ENCODE results near the gene TMEM91. TPM values are rescaled to one million over a fixed set of nuclear protein-coding genes. Genes with fewer than 3 reads are reported as not detected.
"Not testable (repeated sequence)": the region's sequence is repeated elsewhere in the genome, so short reads cannot be mapped to it uniquely, and the experiment has no call there.

The TMEM91 gene
- total RNA-seq, 5 donors from 2014 or later (not counting 1 experiment from before 2014, with no cell fraction given) = 9.9 to 14.7 (median 13.2) TPM

DNA sequence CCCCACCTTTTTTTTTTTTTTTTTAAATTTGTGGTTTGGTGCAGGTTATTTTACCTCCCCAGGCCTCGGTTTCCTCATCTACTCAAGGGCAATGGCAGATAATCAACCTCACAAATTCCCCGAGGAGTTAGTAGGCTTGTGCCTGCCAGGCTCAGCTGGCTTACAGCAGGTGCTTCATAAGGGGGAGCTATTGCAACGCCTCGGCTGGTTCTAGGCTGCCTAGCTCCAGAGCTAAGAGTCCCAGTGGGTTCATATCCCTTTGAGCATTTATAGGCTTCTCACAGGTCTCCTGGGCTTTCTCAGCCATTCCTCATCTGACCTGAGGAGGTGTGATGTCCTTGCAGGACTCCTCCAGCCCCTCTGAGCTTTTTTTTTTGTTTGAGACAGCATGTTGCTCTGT is 31.9 kb downstream of the TMEM91 start:
- peaks cover 18 to 23% (median 21%) of the 10 kb centered on the region in 3 donors for H3K4me1 Mint-ChIP-seq
- no peaks in the 10 kb centered on the region for H3K27me3 Mint-ChIP-seq
- DNase-seq = no peak
- H3K9me3 Mint-ChIP-seq = no peaks in the 10 kb centered on the region
- Histone ChIP-seq H3K4me3 (ENCODE audit: control insufficient read depth in 1 of 2, extremely low read depth in 1 of 2, low read length in 1 of 2) (no peak overlapping the region), H3K4me1 (ENCODE audit: control insufficient read depth in 1 of 2, extremely low read depth in 1 of 2, insufficient read depth in 2 of 2, low read length in 2 of 2) (peaks cover 0 to 8% of the 10 kb centered on the region in 2 experiments), H3K27me3 (replicated peaks in 1 of 2; ENCODE audit: control insufficient read depth in 2 of 2, extremely low read depth in 1 of 2, insufficient read depth in 2 of 2, low read length in 1 of 2) (no peaks in the 10 kb centered on the region), H3K9me3 (no peaks in the 10 kb centered on the region), H3K36me3 (ENCODE audit: control insufficient read depth in 2 of 2, extremely low read depth in 1 of 2, insufficient read depth in 1 of 2, low read length in 1 of 2) (peaks cover 21 to 26% of the 10 kb centered on the region in 2 donors), H3K27ac (ENCODE audit: low read length) (no peak overlapping the region)
- POLR2A ChIA-PET = interaction anchor here in 1 of 2 donors (0.6 kb wide), 1 partner anchor 53 kb away, joined by 3 read pairs; no protein-coding TSS in a partner anchor
- H3K4me3 Mint-ChIP-seq = no peak overlapping the region
- ATAC-seq (replicated peaks in 1 of 4) = no peak
- CTCF ChIA-PET = interaction anchor here in 1 of 2 donors (0.5 kb wide), 1 partner anchor 941 kb away, joined by 3 read pairs; no protein-coding TSS in a partner anchor
- H3K27ac Mint-ChIP-seq = no peak overlapping the region
- WGBS (ENCODE audit: insufficient coverage) = 79% methylated on average over 2 of the region's 4 CpGs
- H3K36me3 Mint-ChIP-seq = peaks cover 15% of the 10 kb centered on the region

DNA sequence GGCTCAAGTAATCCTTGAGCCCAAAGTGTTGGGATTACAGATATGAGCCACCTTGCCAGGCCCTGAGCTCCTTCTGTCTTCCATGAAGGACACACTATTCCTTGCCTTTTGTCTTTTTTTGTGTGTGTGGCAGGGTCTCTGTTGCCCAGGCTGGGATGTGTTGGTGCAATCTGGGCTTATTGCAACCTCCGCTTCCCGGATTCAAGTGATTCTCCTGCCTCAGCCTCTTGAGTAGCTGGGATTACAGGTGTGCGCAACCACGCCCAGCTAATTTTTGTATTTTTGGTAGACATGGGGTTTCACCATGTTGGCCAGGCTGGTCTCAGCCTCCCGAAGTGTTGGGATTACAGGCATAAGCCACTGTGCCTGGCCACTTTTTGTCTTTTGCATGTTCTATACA is 32.5 kb downstream of the TMEM91 start:
- not testable (repeated sequence) for H3K9me3 ChIP-seq; H3K4me3 Mint-ChIP-seq; H3K4me1 ChIP-seq (ENCODE audit: control insufficient read depth in 1 of 2, extremely low read depth in 1 of 2, insufficient read depth in 2 of 2, low read length in 2 of 2)

DNA sequence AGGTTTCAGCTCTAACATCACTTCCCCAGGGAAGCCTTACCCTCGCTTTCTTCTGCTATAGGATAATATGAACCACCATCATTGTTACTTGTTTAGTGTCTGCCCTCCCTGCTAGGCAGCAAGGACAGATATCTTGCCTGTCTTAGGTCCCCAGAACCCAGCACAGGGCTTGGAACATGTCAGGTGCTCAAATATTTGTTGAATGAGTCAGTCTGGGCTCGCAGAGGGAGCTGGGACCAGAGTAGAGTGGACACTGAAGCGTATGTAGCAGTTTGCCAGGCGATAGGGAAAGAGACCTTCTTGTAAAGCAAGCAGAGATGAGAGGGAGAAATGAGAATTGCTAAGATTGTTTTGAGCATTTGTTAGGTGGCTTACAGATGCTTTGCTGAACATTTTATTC is 33.0 kb downstream of the TMEM91 start:
- Mint-ChIP-seq H3K36me3 (peaks cover 25% of the 10 kb centered on the region), H3K9me3 (no peaks in the 10 kb centered on the region), H3K4me1 (peaks cover 14 to 21% (median 14%) of the 10 kb centered on the region in 3 donors), H3K27ac (peak overlapping the region in 1 of 2 donors; percentile 72), H3K4me3 (no peak overlapping the region), H3K27me3 (no peaks in the 10 kb centered on the region)
- DNase-seq = no peak
- ChIA-PET CTCF (no interaction called here), POLR2A (no interaction called here)
- WGBS (ENCODE audit: insufficient coverage) = 97% methylated on average over 4 of the region's 4 CpGs
- H3K27ac ChIP-seq (ENCODE audit: low read length) = no peak overlapping the region
- peaks cover 23 to 31% of the 10 kb centered on the region in 2 donors for H3K36me3 ChIP-seq (ENCODE audit: control insufficient read depth in 2 of 2, extremely low read depth in 1 of 2, insufficient read depth in 1 of 2, low read length in 1 of 2)
- no peaks in the 10 kb centered on the region for H3K27me3 ChIP-seq (replicated peaks in 1 of 2; ENCODE audit: control insufficient read depth in 2 of 2, extremely low read depth in 1 of 2, insufficient read depth in 2 of 2, low read length in 1 of 2)
- peaks cover 0 to 5% of the 10 kb centered on the region in 2 experiments for H3K4me1 ChIP-seq (ENCODE audit: control insufficient read depth in 1 of 2, extremely low read depth in 1 of 2, insufficient read depth in 2 of 2, low read length in 2 of 2)
- ATAC-seq (replicated peaks in 1 of 4) = no peak
- no peak overlapping the region for H3K4me3 ChIP-seq (ENCODE audit: control insufficient read depth in 1 of 2, extremely low read depth in 1 of 2, low read length in 1 of 2)
- no peaks in the 10 kb centered on the region for H3K9me3 ChIP-seq

More for the DNA sequence above, 32.5 kb downstream of the TMEM91 start:
- ChIA-PET POLR2A (interaction anchor here in 1 of 2 donors (0.6 kb wide), 1 partner anchor 53 kb away, joined by 3 read pairs; no protein-coding TSS in a partner anchor), CTCF (interaction anchor here in 1 of 2 donors (0.5 kb wide), 1 partner anchor 940 kb away, joined by 3 read pairs; no protein-coding TSS in a partner anchor)
- 100% methylated on average over 3 of the region's 5 CpGs for WGBS (ENCODE audit: insufficient coverage)
- not testable (repeated sequence) for ATAC-seq (replicated peaks in 1 of 4); H3K4me3 ChIP-seq (ENCODE audit: control insufficient read depth in 1 of 2, extremely low read depth in 1 of 2, low read length in 1 of 2); H3K27me3 ChIP-seq (replicated peaks in 1 of 2; ENCODE audit: control insufficient read depth in 2 of 2, extremely low read depth in 1 of 2, insufficient read depth in 2 of 2, low read length in 1 of 2); H3K9me3 Mint-ChIP-seq; H3K27ac Mint-ChIP-seq; H3K27me3 Mint-ChIP-seq; DNase-seq; H3K27ac ChIP-seq (ENCODE audit: low read length)
- H3K4me1 Mint-ChIP-seq = peaks cover 15 to 21% (median 16%) of the 10 kb centered on the region in 3 donors
- H3K36me3 Mint-ChIP-seq = peaks cover 21% of the 10 kb centered on the region
- H3K36me3 ChIP-seq (ENCODE audit: control insufficient read depth in 2 of 2, extremely low read depth in 1 of 2, insufficient read depth in 1 of 2, low read length in 1 of 2) = peaks cover 20 to 27% of the 10 kb centered on the region in 2 donors

DNA sequence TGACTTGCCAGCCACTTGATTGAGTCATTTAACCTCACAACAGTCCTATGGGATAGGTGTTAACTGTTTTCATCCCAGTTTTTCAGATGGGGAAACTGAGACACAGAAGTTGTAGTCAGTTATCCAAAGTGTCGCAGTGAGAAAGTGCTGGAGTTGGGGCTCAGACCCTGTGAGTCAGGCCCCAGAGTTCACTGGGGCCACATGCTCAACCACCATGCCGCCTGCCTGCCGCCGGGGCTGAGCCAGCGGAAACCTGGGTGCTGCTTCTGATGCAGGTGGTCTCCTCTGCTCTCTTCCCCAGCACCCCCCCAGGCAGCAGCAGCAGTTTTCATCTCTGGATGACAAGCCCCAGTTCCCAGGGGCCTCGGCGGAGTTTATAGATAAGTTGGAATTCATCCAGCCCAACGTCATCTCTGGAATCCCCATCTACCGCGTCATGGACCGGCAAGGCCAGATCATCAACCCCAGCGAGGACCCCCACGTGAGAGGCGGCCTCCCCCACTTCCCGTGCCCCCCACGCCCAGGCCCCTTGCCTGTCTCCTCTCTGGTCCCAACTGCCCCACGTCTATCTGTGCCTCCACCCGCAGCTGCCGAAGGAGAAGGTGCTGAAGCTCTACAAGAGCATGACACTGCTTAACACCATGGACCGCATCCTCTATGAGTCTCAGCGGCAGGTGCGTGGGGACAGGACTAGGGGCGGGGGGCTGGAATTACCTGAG is 34.2 kb downstream of the TMEM91 start:
- Mint-ChIP-seq H3K4me1 (peaks cover 14 to 18% (median 14%) of the 10 kb centered on the region in 3 donors), H3K9me3 (no peaks in the 10 kb centered on the region), H3K36me3 (peaks cover 28% of the 10 kb centered on the region), H3K27ac (no peak overlapping the region), H3K27me3 (no peaks in the 10 kb centered on the region), H3K4me3 (no peak overlapping the region)
- ATAC-seq (replicated peaks in 1 of 4) = no peak
- DNase-seq = no peak
- ChIA-PET POLR2A (no interaction called here), CTCF (no interaction called here)
- Histone ChIP-seq H3K4me3 (ENCODE audit: control insufficient read depth in 1 of 2, extremely low read depth in 1 of 2, low read length in 1 of 2) (no peak overlapping the region), H3K36me3 (ENCODE audit: control insufficient read depth in 2 of 2, extremely low read depth in 1 of 2, insufficient read depth in 1 of 2, low read length in 1 of 2) (peaks cover 29 to 43% of the 10 kb centered on the region in 2 donors), H3K4me1 (ENCODE audit: control insufficient read depth in 1 of 2, extremely low read depth in 1 of 2, insufficient read depth in 2 of 2, low read length in 2 of 2) (peaks cover 0 to 5% of the 10 kb centered on the region in 2 experiments), H3K27me3 (replicated peaks in 1 of 2; ENCODE audit: control insufficient read depth in 2 of 2, extremely low read depth in 1 of 2, insufficient read depth in 2 of 2, low read length in 1 of 2) (no peaks in the 10 kb centered on the region), H3K27ac (ENCODE audit: low read length) (no peak overlapping the region), H3K9me3 (no peaks in the 10 kb centered on the region)
- WGBS (ENCODE audit: insufficient coverage) = 95% methylated on average over 18 of the region's 23 CpGs

DNA sequence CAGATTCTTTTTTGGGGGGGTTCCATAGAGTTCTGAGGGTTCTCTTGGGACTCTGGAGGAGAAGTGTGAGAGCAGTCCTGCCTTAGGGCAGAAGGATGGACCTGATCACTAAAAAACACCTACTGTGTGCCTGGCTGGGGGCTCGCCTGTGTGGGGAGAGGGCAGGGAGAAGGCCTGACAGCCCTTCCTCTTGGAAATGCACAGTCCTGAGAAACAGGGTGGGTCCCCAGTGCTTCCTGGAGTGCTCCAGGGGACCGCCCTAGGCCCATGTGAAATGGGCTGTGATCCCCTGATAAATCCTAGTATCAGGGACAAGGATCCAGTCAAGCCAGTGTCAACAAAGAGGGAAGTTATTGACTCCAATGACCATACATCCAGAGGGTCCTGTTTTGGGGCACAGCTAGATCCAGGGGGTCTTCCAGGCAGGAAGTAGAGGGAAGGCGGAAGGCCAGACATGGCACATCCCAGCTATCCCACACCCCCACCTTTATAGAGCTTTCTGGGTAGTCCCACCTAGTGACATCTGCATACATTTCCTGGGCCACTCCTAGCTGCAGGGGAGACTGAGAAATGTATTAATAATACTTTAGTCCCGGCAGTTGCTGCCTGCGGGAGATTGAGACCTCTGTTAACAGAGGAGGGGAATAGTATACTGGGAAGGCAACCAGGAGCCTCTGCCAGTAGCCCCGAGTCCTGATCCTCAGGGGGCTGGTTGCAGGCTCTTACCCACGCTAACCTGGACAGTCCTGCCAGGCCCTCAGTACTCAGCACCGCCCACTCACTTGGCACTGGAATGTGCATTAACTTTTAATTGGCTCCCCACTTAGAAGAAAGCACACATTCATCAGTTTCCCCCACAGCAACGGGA is 35.0 kb downstream of the TMEM91 start:
- no peaks in the 10 kb centered on the region for H3K27me3 ChIP-seq (replicated peaks in 1 of 2; ENCODE audit: control insufficient read depth in 2 of 2, extremely low read depth in 1 of 2, insufficient read depth in 2 of 2, low read length in 1 of 2)
- POLR2A ChIA-PET = no interaction called here
- no peak overlapping the region for H3K4me3 Mint-ChIP-seq
- no peak overlapping the region for H3K27ac Mint-ChIP-seq
- H3K4me3 ChIP-seq (ENCODE audit: control insufficient read depth in 1 of 2, extremely low read depth in 1 of 2, low read length in 1 of 2) = no peak overlapping the region
- CTCF ChIA-PET = no interaction called here
- no peaks in the 10 kb centered on the region for H3K27me3 Mint-ChIP-seq
- ATAC-seq (replicated peaks in 1 of 4) = no peak
- no peaks in the 10 kb centered on the region for H3K9me3 ChIP-seq
- H3K4me1 ChIP-seq (ENCODE audit: control insufficient read depth in 1 of 2, extremely low read depth in 1 of 2, insufficient read depth in 2 of 2, low read length in 2 of 2) = peaks cover 0 to 5% of the 10 kb centered on the region in 2 experiments
- no peak for DNase-seq
- 67% methylated on average over 5 of the region's 9 CpGs for WGBS (ENCODE audit: insufficient coverage)
- H3K36me3 ChIP-seq (ENCODE audit: control insufficient read depth in 2 of 2, extremely low read depth in 1 of 2, insufficient read depth in 1 of 2, low read length in 1 of 2) = peaks cover 34 to 48% of the 10 kb centered on the region in 2 donors
- H3K36me3 Mint-ChIP-seq = peaks cover 31% of the 10 kb centered on the region
- no peak overlapping the region for H3K27ac ChIP-seq (ENCODE audit: low read length)
- H3K4me1 Mint-ChIP-seq = peaks cover 14 to 17% (median 14%) of the 10 kb centered on the region in 3 donors
- no peaks in the 10 kb centered on the region for H3K9me3 Mint-ChIP-seq

GRCh38 chr19:41411968-41412265 is 35.6 kb downstream of the TMEM91 start:
- H3K4me3 Mint-ChIP-seq = no peak overlapping the region
- H3K4me1 Mint-ChIP-seq = peaks cover 14 to 17% (median 14%) of the 10 kb centered on the region in 3 donors
- H3K9me3 ChIP-seq = no peaks in the 10 kb centered on the region
- WGBS (ENCODE audit: insufficient coverage) = 92% methylated on average over 8 of the region's 11 CpGs
- H3K4me3 ChIP-seq (ENCODE audit: control insufficient read depth in 1 of 2, extremely low read depth in 1 of 2, low read length in 1 of 2) = no peak overlapping the region
- H3K27ac ChIP-seq (ENCODE audit: low read length) = no peak overlapping the region
- peaks cover 36 to 53% of the 10 kb centered on the region in 2 donors for H3K36me3 ChIP-seq (ENCODE audit: control insufficient read depth in 2 of 2, extremely low read depth in 1 of 2, insufficient read depth in 1 of 2, low read length in 1 of 2)
- no peaks in the 10 kb centered on the region for H3K27me3 ChIP-seq (replicated peaks in 1 of 2; ENCODE audit: control insufficient read depth in 2 of 2, extremely low read depth in 1 of 2, insufficient read depth in 2 of 2, low read length in 1 of 2)
- no peaks in the 10 kb centered on the region for H3K9me3 Mint-ChIP-seq
- H3K4me1 ChIP-seq (ENCODE audit: control insufficient read depth in 1 of 2, extremely low read depth in 1 of 2, insufficient read depth in 2 of 2, low read length in 2 of 2) = peaks cover 0 to 5% of the 10 kb centered on the region in 2 experiments
- H3K36me3 Mint-ChIP-seq = peaks cover 32% of the 10 kb centered on the region
- no peak for ATAC-seq (replicated peaks in 1 of 4)
- H3K27ac Mint-ChIP-seq = no peak overlapping the region
- ChIA-PET CTCF (no interaction called here), POLR2A (no interaction called here)
- no peak for DNase-seq
- H3K27me3 Mint-ChIP-seq = no peaks in the 10 kb centered on the region
